Measurements from ENCODE around the gene CREB5.

Gene CREB5

GRCh38 chr7:28627263-28627653 is 214.9 kb downstream of the CREB5 start:
- ChIA-PET POLR2A (no interaction called here), CTCF (interaction anchor here (0.7 to 2.3 kb wide), 11 partner anchors 9 to 238 kb away, joined by 3 to 11 read pairs (median 4); partner anchors contain the start of gene CREB5)
- DNase-seq (ENCODE audit: extremely low spot score): no peak
- no peak for TF ChIP-seq CTCF (IDR thresholded peaks at IDR 0.05; ENCODE audit: control extremely low read depth, extremely low read depth, low read depth, missing control alignments)

DNA sequence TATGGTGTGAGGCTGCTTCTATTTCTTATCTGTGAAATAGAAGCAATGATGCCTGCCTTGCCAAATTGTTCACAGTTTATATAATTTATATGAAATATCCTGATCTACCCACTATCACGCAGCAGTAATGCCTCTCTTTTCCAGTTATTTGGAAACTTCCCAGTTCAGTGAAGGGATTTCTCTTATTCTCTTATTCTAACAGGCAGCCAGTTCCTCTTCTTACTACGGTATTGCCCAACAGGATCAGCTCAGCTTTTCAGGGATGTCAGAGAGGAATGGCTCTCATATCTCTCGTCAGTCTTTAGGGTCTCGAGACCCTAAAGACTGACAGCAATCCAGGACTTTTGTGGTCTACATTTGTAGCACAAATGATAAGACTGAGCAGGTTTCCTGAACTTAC is 215.6 kb downstream of the CREB5 start:
- ChIA-PET CTCF (interaction anchor here (0.7 to 2.3 kb wide), 8 partner anchors 10 to 239 kb away, joined by 3 to 11 read pairs (median 4); partner anchors contain the start of gene CREB5), POLR2A (no interaction called here)
- no peak for DNase-seq (ENCODE audit: extremely low spot score)
- no peak for TF ChIP-seq CTCF (IDR thresholded peaks at IDR 0.05; ENCODE audit: control extremely low read depth, extremely low read depth, low read depth, missing control alignments)

- DNase-seq (ENCODE audit: extremely low spot score): no peak
- no peak for TF ChIP-seq CTCF (IDR thresholded peaks at IDR 0.05; ENCODE audit: control extremely low read depth, extremely low read depth, low read depth, missing control alignments)
- ChIA-PET CTCF (interaction anchor here (0.7 to 1.5 kb wide), 3 partner anchors 12 to 217 kb away, joined by 3 to 4 read pairs (median 3); partner anchors contain the start of gene CREB5), POLR2A (no interaction called here)
Observed at GRCh38 chr7:28629216-28629842, 217.0 kb downstream of the CREB5 start.

- no peak for TF ChIP-seq CTCF (IDR thresholded peaks at IDR 0.05; ENCODE audit: control extremely low read depth, extremely low read depth, low read depth, missing control alignments)
- ChIA-PET POLR2A (no interaction called here), CTCF (no interaction called here)
- DNase-seq (ENCODE audit: extremely low spot score): no peak
Observed at GRCh38 chr7:28630350-28630749, 218.0 kb downstream of the CREB5 start.

DNA sequence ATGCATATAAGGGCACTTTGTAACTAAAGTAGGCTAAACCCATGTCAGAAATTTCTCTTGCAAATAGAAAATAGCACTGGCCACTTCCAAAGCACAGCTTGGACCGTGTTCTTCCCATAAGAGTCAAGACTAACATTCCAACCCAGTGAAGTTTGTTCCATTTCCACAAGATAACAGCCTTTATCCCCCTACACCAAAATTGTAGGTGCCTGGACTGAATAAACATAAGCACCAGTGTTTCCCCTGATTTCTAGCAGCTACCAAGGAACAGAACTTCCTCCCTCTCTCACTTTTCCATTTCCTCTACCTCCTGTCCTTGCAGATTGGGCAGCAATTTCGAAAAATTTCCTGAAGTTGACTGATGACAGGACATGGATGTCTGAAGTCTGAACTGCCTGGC is 219.7 kb downstream of the CREB5 start:
- no peak for DNase-seq (ENCODE audit: extremely low spot score)
- ChIA-PET POLR2A (no interaction called here), CTCF (interaction anchor here (2.4 kb wide), 1 partner anchor 9 kb away, joined by 13 read pairs; no protein-coding TSS in a partner anchor)
- TF ChIP-seq CTCF (IDR thresholded peaks at IDR 0.05; ENCODE audit: control extremely low read depth, extremely low read depth, low read depth, missing control alignments): no peak

DNA sequence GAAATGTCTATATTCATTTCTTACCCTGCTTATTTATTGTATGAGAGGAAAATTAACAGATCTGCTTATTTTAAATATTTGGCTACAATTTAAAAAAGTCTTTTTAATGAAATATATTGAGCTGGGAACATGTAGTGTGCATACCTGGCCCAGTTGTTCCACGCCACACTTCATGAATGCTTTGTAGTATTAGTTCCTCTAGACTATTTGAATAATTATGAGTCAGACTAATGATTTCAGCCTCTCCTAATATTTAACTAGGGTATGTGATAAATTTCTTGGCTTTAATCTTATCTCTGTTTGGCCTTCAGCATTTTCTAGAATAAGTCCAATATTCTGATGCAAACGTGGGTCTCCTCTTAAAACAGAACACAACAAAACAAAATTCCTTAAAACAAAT is 226.6 kb downstream of the CREB5 start:
- DNase-seq (ENCODE audit: extremely low spot score): no peak
- CTCF ChIA-PET: no interaction called here
- POLR2A ChIA-PET: no interaction called here

More for the DNA sequence above, 226.6 kb downstream of the CREB5 start:
- TF ChIP-seq CTCF (IDR thresholded peaks at IDR 0.05; ENCODE audit: control extremely low read depth, extremely low read depth, low read depth, missing control alignments): no peak
